T-cell (primary cell): Measurements from ENCODE around the gene CDC7. TPM values are rescaled to one million over a fixed set of nuclear protein-coding genes. Genes with fewer than 3 reads are reported as not detected.

Experiments
- ATAC-seq, 4 experiments: fragments of 200-7000 bp in 3 of 4; fragments of 150-1000 bp in 1 of 4; cut with Tn5 transposase; replicated peaks in 1 of 4; 1 replicate in 3 of 4; 2 replicates in 1 of 4; pipeline ENCODE4 v1.10.0; 2021; ENCODE audit warnings: moderate library complexity in 3 of 4, mild to moderate bottlenecking in 2 of 4, moderate number of reproducible peaks in 1 of 4
- CTCF ChIA-PET, 2 donors: fragments of 300-600 bp; sonication (Branson Sonifier 250); formaldehyde crosslinking; loops; one replicate each; lab custom pipeline; 2022; ENCODE audit warnings: antibody characterized with exemption in 2 of 2; lab: Charles Lee
- POLR2A ChIA-PET, 2 donors: fragments of 300-600 bp; sonication (Branson Sonifier 250); formaldehyde crosslinking; loops; one replicate each; lab custom pipeline; 2022; ENCODE audit warnings: antibody characterized with exemption in 2 of 2; lab: Charles Lee
- DNase-seq, 35 experiments: peaks; one replicate each; pipeline versions ENCODE4 v3.0.0 to v3.0.0-alpha.2; 2013 to 2023
- H3K27ac ChIP-seq: one replicate; pipeline ENCODE4 v1.5.1; 2013; ENCODE audit warnings: low read length
- H3K27me3 ChIP-seq, 2 experiments: replicated peaks in 1 of 2; 1 replicate in 1 of 2; 2 replicates in 1 of 2; pipeline versions ENCODE4 v1.6.1 to v1.7.0; 2013; ENCODE audit warnings: low read length in 1 of 2, mixed read lengths in 1 of 2; ENCODE audit not compliant: control insufficient read depth in 2 of 2, insufficient read depth in 2 of 2; ENCODE audit errors: extremely low read depth in 1 of 2
- H3K36me3 ChIP-seq, 2 donors: 1 replicate in 1 of 2; 2 replicates in 1 of 2; pipeline versions ENCODE4 v1.6.1 to v1.7.0; 2013; ENCODE audit warnings: low read length in 1 of 2; ENCODE audit not compliant: control insufficient read depth in 2 of 2, insufficient read depth in 1 of 2; ENCODE audit errors: extremely low read depth in 1 of 2
- H3K4me1 ChIP-seq, 2 experiments: 1 replicate in 1 of 2; 2 replicates in 1 of 2; pipeline versions ENCODE4 v1.6.1 to v1.7.0; 2013; ENCODE audit warnings: low read length in 2 of 2, mixed read lengths in 1 of 2; ENCODE audit not compliant: insufficient read depth in 2 of 2, control insufficient read depth in 1 of 2; ENCODE audit errors: extremely low read depth in 1 of 2
- H3K4me3 ChIP-seq, 2 donors: 1 replicate in 1 of 2; 2 replicates in 1 of 2; pipeline versions ENCODE4 v1.5.1 to v1.7.0; 2013; ENCODE audit warnings: mild to moderate bottlenecking in 2 of 2, low read length in 1 of 2, moderate library complexity in 1 of 2; ENCODE audit not compliant: control insufficient read depth in 1 of 2; ENCODE audit errors: extremely low read depth in 1 of 2
- H3K9me3 ChIP-seq: 2 replicates; pipeline ENCODE4 v1.7.0; 2013
- H3K27ac Mint-ChIP-seq, 2 donors: one replicate each; pipeline ENCODE4 v1.8.0; 2020 to 2021; ENCODE audit warnings: mild to moderate bottlenecking in 2 of 2, mixed read lengths in 2 of 2
- H3K27me3 Mint-ChIP-seq, 2 donors: one replicate each; pipeline ENCODE4 v1.8.0; 2021 to 2022; ENCODE audit warnings: mixed read lengths in 2 of 2
- H3K36me3 Mint-ChIP-seq: one replicate; pipeline ENCODE4 v1.8.0; 2021; ENCODE audit warnings: mixed read lengths
- H3K4me1 Mint-ChIP-seq, 3 donors: one replicate each; pipeline ENCODE4 v1.8.0; 2020 to 2022; ENCODE audit warnings: mixed read lengths in 3 of 3, mild to moderate bottlenecking in 1 of 3
- H3K4me3 Mint-ChIP-seq, 3 donors: one replicate each; pipeline ENCODE4 v1.8.0; 2020 to 2022; ENCODE audit warnings: mild to moderate bottlenecking in 3 of 3, mixed read lengths in 3 of 3, moderate library complexity in 3 of 3
- H3K9me3 Mint-ChIP-seq, 3 donors: one replicate each; pipeline ENCODE4 v1.8.0; 2020 to 2022; ENCODE audit warnings: mixed read lengths in 3 of 3
- WGBS: methylation state at CpG from one replicate; pipeline ENCODE4 v1.1.5; 2013; ENCODE audit warnings: missing lambda C conversion rate; ENCODE audit not compliant: insufficient coverage; 5-methylcytosine and 5-hydroxymethylcytosine counted together
- total RNA-seq, 35 experiments: library from RNA in 6 of 35; stranded (reverse) in 6 of 35; fragments of 120-200 nt in 1 of 35; gene quantifications; one replicate each; pipeline versions ENCODE4 v1.2.1 to v1.2.4 and lab custom pipeline; 2013 to 2026

The CDC7 gene
- total RNA-seq, 5 donors from 2014 or later (not counting 1 experiment from before 2014, with no cell fraction given) = 3.1 to 6.9 (median 6.3) TPM

DNA sequence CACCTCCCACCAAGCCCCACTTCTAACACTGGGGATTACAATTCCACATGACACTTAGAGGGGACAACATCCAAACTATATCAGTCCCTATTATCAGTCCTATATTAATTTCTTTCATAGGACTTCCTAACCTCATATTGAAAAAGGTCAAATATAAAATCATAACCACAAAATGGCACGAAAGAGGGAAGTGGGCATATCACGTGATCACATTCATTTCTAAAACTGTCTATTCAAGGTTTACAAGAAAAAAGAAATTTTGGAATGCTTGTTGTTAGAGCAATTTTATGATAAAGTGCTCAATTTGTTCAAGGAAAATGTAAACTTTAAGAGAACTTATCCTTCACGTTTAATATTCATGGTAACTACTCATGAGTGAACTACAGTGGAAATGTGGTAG is 13.2 kb upstream of the CDC7 start:
- ATAC-seq (no peak), DNase-seq (no peak)
- Mint-ChIP-seq H3K4me1 (peaks cover 8 to 10% (median 8%) of the 10 kb centered on the region in 3 donors), H3K9me3 (peaks cover 7 to 10% (median 8%) of the 10 kb centered on the region in 3 donors), H3K27ac (no peak overlapping the region), H3K36me3 (no peaks in the 10 kb centered on the region), H3K4me3 (no peak overlapping the region), H3K27me3 (peaks cover 0 to 7% of the 10 kb centered on the region in 2 donors)
- H3K9me3 ChIP-seq = no peaks in the 10 kb centered on the region
- peaks cover 0 to 2% of the 10 kb centered on the region in 2 experiments for H3K27me3 ChIP-seq
- WGBS = no CpG with 5 or more reads among the region's 3 CpGs
- CTCF ChIA-PET = no interaction called here
- H3K27ac ChIP-seq = no peak overlapping the region
- POLR2A ChIA-PET = no interaction called here
- H3K4me1 ChIP-seq = no peaks in the 10 kb centered on the region
- no peaks in the 10 kb centered on the region for H3K36me3 ChIP-seq
- H3K4me3 ChIP-seq = no peak overlapping the region

DNA sequence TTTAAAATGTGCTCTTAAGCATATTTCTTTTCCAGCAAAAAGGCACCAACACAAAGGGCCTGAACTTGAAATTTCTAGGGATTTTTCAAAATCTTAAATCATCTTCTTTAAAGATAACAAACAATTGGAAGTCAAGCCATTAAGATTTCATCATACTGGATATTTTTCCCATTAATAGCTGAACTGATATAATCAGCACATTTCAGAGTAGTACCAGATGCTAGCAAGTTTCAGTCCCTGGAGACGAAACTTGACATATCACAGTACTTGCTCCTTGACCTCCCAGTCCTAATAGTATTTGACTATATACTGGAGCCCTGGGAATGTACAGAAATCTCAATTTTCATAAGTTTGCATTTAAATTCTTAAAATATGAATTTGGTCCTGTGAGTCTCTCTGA is 10.2 kb upstream of the CDC7 start:
- ATAC-seq (no peak), DNase-seq (no peak)
- no peaks in the 10 kb centered on the region for H3K36me3 ChIP-seq
- H3K36me3 Mint-ChIP-seq = no peaks in the 10 kb centered on the region
- POLR2A ChIA-PET = no interaction called here
- no CpG with 5 or more reads among the region's 1 CpG for WGBS
- CTCF ChIA-PET = no interaction called here
- no peak overlapping the region for H3K27ac ChIP-seq
- peaks cover 0 to 3% of the 10 kb centered on the region in 2 donors for H3K27me3 Mint-ChIP-seq
- H3K4me3 ChIP-seq = no peak overlapping the region
- no peaks in the 10 kb centered on the region for H3K4me1 ChIP-seq
- peaks cover 0 to 2% of the 10 kb centered on the region in 2 experiments for H3K27me3 ChIP-seq
- H3K4me3 Mint-ChIP-seq = no peak overlapping the region
- no peaks in the 10 kb centered on the region for H3K9me3 Mint-ChIP-seq
- H3K9me3 ChIP-seq = no peaks in the 10 kb centered on the region
- H3K27ac Mint-ChIP-seq = no peak overlapping the region
- H3K4me1 Mint-ChIP-seq = peaks cover 8 to 10% (median 8%) of the 10 kb centered on the region in 3 donors

DNA sequence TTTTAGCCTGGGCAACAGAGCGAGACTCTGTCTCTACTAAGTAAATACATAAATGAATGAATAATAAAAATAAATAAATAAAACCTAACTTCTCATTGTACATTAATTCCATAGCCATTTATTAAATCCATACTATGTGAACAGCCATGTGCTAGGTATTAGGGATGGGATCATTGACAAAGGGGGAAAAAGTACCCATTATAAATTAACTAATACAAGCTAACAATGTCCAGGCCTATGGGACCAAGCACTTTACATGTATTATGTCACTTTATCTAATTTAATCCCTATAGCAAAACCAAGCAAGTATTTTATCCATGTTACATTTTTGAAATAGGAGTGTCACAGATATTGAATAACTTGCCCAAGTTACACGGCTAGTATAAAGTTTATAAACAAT is 2.6 kb upstream of the CDC7 start:
- Mint-ChIP-seq H3K9me3 (no peaks in the 10 kb centered on the region), H3K27me3 (no peaks in the 10 kb centered on the region), H3K4me3 (no peak overlapping the region), H3K27ac (no peak overlapping the region), H3K36me3 (no peaks in the 10 kb centered on the region), H3K4me1 (peaks cover 14 to 17% (median 16%) of the 10 kb centered on the region in 3 donors)
- no peak overlapping the region for H3K4me3 ChIP-seq
- no peaks in the 10 kb centered on the region for H3K9me3 ChIP-seq
- no peaks in the 10 kb centered on the region for H3K27me3 ChIP-seq
- H3K4me1 ChIP-seq = peaks cover 7 to 11% of the 10 kb centered on the region in 2 experiments
- ChIA-PET POLR2A (no interaction called here), CTCF (interaction anchor here in 1 of 2 donors (0.7 kb wide), 1 partner anchor 14 kb away, joined by 3 read pairs; no protein-coding TSS in a partner anchor)
- H3K27ac ChIP-seq = no peak overlapping the region
- no CpG with 5 or more reads among the region's 2 CpGs for WGBS
- DNase-seq = no peak
- no peaks in the 10 kb centered on the region for H3K36me3 ChIP-seq
- no peak for ATAC-seq

DNA sequence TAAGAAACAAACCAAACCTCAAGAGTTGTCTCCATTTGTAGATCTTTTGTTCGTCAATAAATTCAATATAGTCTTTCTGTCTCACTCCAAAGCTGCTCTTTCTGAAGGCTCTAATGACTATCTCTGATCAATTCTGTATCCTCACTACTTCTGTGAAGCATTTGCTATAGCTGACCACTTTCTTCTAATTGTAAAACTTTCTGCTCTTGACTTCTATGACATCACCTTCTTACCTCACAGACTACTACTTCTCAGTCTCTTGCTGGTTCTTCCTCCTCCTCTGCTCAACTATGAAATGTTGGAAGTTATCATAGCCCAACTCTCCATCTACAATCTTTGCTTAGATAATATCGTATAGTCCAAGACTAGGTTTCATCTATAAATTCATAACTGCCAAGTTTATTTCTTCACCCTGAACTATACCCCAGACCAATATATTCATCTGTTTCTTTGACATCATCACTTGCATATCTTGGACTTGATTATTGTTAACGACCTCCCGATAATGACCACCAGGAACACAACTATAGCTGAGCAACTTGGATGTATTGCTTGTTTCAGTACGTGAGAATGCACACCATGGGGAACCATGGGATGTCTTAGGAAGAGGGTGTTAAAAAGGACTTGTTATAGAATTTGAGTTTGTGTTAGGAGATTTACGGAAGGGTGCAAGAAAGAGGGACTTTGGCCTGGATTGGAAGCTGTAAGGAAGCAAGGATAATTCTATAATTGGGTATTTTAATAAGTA is 2.0 kb upstream of the CDC7 start:
- no peak for DNase-seq
- Mint-ChIP-seq H3K27me3 (no peaks in the 10 kb centered on the region), H3K36me3 (no peaks in the 10 kb centered on the region), H3K27ac (no peak overlapping the region), H3K4me3 (no peak overlapping the region), H3K9me3 (no peaks in the 10 kb centered on the region), H3K4me1 (peaks cover 14 to 17% (median 16%) of the 10 kb centered on the region in 3 donors)
- ChIA-PET CTCF (interaction anchor here in 1 of 2 donors (1.1 kb wide), 1 partner anchor 10 kb away, joined by 3 read pairs; no protein-coding TSS in a partner anchor), POLR2A (no interaction called here)
- no peaks in the 10 kb centered on the region for H3K9me3 ChIP-seq
- WGBS = 96% methylated on average over 4 of the region's 6 CpGs
- H3K4me1 ChIP-seq = peaks cover 7 to 11% of the 10 kb centered on the region in 2 experiments
- H3K27me3 ChIP-seq = no peaks in the 10 kb centered on the region
- H3K36me3 ChIP-seq = no peaks in the 10 kb centered on the region
- no peak for ATAC-seq
- H3K4me3 ChIP-seq = no peak overlapping the region
- no peak overlapping the region for H3K27ac ChIP-seq

DNA sequence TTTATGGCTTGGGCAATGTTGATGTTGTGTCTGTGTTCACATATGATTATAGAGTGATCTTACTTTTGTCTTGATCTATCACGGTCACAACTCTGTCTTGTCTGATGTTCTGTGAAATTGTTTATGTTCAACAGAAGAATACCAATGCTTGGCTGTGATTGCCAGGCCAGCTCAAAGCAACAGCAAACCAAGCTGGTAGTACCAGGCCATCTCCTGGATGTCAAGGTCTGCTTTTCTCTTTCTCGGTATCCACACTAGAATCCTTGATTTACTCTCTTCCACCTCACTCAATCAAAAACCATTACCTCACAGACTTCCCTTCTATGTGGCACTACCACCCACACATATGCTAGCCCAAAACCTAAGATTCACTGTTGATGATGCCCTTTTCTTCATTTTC is 1.3 kb upstream of the CDC7 start:
- no peak overlapping the region for H3K4me3 ChIP-seq
- no peak overlapping the region for H3K4me3 Mint-ChIP-seq
- H3K4me1 Mint-ChIP-seq = peaks cover 17% of the 10 kb centered on the region in 3 donors
- ATAC-seq (no peak), DNase-seq (no peak)
- H3K36me3 Mint-ChIP-seq = no peaks in the 10 kb centered on the region
- WGBS = 100% methylated on average over 1 of the region's 2 CpGs
- no peaks in the 10 kb centered on the region for H3K27me3 ChIP-seq
- no peaks in the 10 kb centered on the region for H3K27me3 Mint-ChIP-seq
- no peaks in the 10 kb centered on the region for H3K9me3 ChIP-seq
- peaks cover 7 to 11% of the 10 kb centered on the region in 2 experiments for H3K4me1 ChIP-seq
- ChIA-PET CTCF (interaction anchor here (0.6 to 1.1 kb wide), 3 partner anchors 10 to 230 kb away, joined by 3 to 5 read pairs (median 4); no protein-coding TSS in a partner anchor), POLR2A (no interaction called here)
- no peak overlapping the region for H3K27ac ChIP-seq
- H3K27ac Mint-ChIP-seq = no peak overlapping the region
- H3K9me3 Mint-ChIP-seq = no peaks in the 10 kb centered on the region
- H3K36me3 ChIP-seq = no peaks in the 10 kb centered on the region

DNA sequence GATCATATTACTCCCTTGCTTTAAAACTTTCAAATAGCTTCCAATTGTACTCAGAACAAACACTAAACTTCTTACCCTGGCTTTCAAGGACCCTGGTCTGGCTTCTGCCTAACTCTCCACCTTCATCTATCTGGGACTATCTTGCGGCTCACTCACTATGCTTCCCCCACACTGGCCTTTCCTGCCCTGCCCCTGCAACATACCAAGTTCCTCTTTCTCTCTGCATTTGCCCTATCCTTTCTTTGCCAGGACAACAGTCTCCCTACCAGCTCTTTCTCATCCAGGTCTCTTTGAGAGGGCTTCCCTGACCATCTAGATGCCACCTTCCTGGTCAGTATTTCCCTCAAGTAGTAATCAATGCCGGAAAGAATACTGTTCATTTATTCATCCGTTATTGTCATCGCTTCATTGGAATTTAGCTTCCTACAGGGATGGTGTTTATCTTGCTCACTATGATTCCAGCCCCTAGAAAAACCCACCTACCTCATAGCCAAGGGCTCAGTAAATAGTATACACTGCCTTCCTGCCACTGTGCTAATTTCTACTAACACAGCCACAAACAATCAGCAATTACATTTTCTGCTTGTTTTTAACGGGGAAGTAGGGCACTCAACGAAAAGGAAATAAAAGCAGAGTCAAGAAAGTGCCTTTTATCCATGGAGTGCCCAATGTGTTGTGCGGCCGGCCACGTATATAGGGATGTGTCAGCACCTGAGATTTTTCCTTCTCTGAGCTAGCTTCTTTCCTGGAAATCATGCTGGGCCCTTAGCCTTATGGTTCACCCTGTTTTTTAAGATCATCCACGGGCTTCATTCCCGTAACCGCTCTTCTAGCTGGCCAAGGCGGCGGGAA is 521 bp upstream of the CDC7 start:
- Histone ChIP-seq H3K36me3 (no peaks in the 10 kb centered on the region), H3K9me3 (no peaks in the 10 kb centered on the region), H3K27ac (peak overlapping the region; percentile 79), H3K27me3 (no peaks in the 10 kb centered on the region), H3K4me3 (peak overlapping the region; percentile 95 to 100), H3K4me1 (peaks cover 7 to 11% of the 10 kb centered on the region in 2 experiments)
- ATAC-seq (peak in 3 of 4 experiments; percentile 4 to 7 (median 6)), DNase-seq (no peak)
- H3K4me1 Mint-ChIP-seq = peaks cover 17 to 25% (median 24%) of the 10 kb centered on the region in 3 donors
- H3K27me3 Mint-ChIP-seq = no peaks in the 10 kb centered on the region
- no peak overlapping the region for H3K27ac Mint-ChIP-seq
- H3K9me3 Mint-ChIP-seq = no peaks in the 10 kb centered on the region
- ChIA-PET POLR2A (interaction anchor here in 1 of 2 donors (0.6 kb wide), 1 partner anchor 295 kb away, joined by 3 read pairs; no protein-coding TSS in a partner anchor), CTCF (interaction anchor here (0.6 to 1.3 kb wide), 6 partner anchors 12 to 581 kb away, joined by 3 to 8 read pairs (median 4); no protein-coding TSS in a partner anchor)
- WGBS = 16% methylated on average over 11 of the region's 14 CpGs
- H3K4me3 Mint-ChIP-seq = no peak overlapping the region
- H3K36me3 Mint-ChIP-seq = no peaks in the 10 kb centered on the region
